ENCODE measurements around the gene AVPR1B.

Gene AVPR1B

DNA sequence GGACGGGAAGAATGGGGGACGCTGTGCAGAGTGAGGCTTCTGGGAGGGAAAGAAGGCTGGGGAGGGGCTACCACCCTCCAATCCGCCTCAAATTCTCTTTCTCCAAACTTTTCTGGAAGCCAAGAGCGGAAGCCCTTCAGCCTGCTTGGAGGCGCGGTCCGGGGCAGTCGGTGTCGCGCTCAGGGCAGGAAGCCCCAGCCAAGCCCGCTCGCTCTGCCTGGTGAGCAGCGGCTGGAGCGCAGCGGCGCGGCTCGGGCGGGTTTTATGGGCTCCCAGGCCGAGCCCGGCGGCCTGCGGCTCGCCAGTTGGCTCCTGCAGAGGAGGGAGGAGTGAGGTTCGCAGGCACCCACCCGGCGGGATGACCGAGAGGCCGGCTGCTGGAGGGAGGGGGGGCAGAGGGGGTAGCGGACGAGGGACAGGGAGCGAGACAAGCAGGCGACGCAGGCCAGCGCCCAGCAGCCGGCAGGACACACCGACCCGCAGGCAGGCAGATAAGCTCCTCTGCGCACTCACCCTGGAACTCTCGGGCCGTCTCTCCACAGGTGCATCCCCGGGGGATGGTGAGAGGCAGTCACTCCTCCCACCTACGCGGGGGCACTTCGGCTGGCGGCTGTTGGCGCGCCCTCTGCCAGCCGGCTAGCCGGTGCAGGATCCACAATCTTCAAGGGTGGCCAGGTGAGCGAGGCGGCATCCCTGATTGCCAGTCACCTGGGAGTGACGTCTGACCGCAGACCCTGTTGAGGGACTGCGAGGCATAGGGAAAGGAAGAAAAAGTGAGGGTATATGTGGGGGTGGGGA is at the start of gene AVPR1B:
AVPR1B (minus strand) TSS at position 238 of the 798 bp plus-strand sequence. CDS start 498 bp downstream, outside the sequence.
- no peak for DNase-seq

DNA sequence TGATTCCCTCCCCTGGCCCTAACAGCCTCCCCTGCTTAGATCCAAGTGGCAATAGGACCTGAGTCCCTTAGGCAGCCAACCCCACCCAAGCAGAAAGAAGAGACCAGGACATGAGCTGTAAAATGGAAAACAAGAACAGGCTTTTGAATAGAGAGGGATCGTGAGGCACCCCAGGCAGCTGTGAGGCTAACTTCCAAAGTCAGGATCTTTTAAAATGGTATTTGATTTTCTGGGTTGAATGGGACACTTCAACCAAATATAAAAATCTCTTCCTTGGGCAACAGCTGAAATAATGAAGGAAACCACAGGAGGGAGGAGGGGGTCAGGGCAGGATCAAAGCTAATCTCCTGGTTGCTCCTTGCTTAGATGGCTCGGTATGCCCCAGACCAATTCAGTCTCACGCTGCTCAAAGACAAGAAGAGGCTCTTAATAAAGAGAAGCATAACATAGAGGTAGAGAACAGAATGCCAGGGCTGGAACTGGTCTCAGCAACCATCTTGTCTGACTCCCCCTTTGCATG is 28.6 kb upstream of the AVPR1B start:
- DNase-seq, result no peak

DNA sequence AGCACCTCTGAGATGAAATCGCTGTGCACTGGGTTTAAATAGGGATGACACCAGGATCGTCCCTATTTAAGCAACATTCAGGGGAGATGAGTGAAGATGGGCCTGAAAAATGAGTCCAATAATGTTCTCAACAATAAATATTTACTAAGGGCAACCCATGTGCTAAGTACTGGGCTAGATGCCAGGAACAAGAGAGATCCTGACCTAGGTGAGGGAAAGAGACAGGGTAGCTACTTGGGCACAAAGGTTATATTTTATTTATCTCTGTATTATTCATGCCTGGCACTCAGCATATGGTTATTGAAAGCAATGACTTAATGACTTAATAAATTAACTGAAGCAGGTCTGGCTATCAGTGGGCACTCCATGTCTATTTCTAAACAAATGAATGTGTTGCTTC is 27.4 kb upstream of the AVPR1B start:
- DNase-seq, result no peak

DNA sequence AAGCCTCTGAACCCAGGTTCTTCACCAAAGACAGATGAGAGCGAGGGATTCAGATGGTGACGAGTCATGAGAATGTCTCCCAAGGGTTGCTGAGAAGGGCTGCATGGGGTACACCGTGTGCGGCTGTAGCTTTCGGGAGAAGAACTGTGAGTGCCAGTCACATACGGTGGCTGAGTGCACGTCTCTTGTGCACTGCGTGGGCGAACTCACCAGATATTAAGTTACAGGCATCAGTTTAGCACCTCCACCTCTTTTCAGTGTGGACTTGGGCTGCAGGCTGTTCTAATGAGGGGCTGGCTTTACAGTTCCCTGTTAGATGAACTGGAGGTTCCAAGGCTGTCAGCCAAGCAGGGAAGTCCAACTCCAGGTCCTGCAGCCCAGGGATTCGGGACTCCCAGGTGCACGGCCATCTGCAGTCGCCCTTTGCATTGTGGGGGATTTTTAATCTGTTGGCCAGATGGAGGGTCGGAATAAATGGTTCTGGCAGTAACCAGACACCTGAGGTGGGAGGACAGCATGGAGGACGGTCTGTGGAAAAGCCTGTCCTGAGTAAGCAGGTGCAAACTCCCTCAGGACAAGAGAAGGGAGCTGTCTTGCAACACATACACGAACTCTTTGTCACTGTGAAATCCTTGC is 26.5 kb upstream of the AVPR1B start:
- no peak for DNase-seq

GRCh38 chr1:206142770-206143169 is 25.6 kb upstream of the AVPR1B start:
- no peak for DNase-seq

- DNase-seq, result no peak
Observed at GRCh38 chr1:206142011-206142410, 24.8 kb upstream of the AVPR1B start.

- DNase-seq, result no peak
Observed at GRCh38 chr1:206136241-206136640, 19.1 kb upstream of the AVPR1B start.

DNA sequence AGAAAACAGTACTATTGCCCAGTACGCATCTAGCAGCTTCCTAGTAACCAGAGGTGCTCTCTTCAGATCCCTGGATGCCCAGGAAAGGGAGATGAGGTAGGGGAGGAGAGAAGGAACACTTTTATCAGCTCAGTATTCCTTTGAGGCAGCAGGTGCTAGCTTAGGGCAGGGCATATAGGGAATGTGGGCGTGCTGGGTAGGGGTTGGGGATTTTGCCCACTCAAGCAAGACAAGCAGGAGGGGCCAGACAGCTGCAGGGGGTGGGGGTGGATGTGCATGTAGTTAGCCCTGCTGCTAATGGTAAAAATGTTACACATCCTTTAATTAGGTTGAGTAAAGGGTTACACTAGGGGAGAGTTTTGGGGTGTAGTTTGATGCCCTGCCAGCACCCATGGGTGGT is 18.1 kb upstream of the AVPR1B start:
- no peak for DNase-seq

DNA sequence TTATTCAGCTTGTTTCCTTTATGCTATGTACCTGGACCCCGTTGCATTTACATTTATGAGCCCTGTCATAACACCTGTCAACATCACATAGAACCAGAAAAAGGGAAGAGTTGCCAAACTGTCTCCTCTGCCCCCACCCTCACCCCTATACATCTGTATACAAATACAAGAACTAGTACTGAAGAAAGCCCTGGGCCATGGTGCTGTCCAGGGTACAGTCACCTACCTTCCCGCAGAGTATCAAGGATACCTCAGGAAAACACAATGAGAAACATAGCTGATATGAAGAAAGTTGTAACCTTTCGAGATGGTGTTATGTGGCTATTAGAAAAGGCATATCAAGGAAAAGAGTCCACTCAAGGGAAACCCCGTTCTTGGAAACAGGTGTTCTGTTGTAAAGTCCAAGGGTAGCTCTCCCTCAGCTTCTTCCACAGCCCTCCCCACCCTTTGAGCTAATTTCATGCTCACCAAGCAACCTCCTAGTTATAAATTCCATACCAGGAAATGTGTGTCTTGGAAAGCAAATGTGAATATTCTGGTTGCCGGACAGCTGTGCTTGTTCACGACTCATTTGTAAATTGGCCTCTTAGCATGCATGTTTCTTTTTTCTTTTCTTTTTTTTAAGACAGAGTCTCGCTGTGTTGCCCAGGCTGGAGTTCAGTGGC is 16.7 kb upstream of the AVPR1B start:
- DNase-seq, result no peak

DNA sequence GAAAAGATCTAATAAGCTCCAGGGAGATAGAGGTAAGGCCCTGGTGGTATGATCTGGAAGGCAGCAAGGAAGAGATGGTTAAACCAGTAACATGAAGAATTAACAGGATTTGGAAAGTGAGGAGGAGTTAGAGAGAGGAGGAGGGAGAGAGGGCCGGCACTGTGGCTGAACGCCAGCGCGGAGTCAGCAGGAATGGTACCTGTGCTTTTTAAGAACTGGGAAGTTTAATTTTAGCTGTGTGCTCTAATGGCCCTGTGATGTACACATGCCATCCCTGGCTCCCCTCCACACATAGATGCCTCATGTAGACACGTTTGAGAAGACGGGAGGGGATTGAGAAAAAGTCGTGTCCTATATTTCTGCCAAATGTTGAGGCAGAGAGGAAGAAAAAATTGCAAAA is 13.8 kb upstream of the AVPR1B start:
- no peak for DNase-seq

- DNase-seq, result no peak
Observed at GRCh38 chr1:206128196-206128595, 11.0 kb upstream of the AVPR1B start.

DNA sequence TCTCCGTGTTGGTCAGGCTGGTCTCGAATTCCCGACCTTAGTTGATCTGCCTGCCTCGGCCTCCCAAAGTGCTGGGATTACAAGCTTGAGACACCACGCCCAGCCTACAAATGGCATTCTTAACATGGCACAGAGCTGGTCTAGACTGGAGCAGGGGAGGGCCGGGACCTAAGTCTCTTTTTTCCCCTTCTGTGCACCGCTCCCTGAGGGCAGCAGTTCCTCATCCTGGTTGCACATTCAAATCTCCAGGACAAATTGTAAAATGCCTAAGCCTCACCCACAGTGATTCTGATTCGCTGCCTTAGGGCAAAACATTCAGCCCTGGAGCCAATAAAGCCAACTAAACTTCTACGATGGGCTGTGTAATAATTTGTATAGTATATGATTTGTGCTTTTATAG is 10.1 kb upstream of the AVPR1B start:
- no peak for DNase-seq

DNA sequence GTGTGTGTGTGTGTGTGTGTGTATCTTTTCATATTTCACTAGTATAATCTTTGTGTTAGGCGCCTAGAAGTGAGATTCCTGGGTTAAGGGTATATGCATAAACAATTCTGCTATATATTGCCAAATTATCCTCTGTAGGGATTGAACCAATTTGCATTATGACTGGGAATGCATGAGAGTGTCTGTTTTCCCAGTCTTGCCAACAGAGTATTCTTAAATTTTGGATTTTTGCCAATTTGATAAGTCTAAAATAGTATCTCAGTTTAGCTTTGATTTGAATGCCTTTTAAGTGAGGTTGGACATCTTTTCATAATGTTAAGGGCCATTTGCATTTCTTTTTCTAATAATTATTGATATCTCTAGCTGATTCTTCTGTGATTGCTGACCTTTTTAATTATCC is 8.2 kb upstream of the AVPR1B start:
- no peak for DNase-seq

- no peak for DNase-seq
Observed at GRCh38 chr1:206122686-206123085, 5.5 kb upstream of the AVPR1B start.

GRCh38 chr1:206121269-206121668 is 4.1 kb upstream of the AVPR1B start:
- DNase-seq, result no peak

DNA sequence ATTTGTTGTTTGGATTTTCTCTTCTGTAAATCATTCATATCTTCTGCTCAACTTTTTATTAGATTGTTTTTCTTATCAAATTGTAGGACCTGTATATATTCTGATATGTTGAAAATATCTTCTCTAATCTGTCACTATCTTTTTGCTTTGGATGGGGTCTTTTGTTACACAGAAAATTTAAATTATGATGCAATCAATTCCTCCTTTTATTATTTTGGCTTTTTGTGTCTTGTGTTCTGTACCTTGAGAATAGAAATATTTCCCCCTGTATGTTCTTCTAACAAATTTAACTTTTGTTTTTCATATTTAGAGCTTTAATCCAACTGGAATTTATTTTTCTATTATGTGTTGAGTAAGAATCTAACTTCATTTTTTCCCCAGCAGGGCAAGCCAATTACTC is 3.2 kb upstream of the AVPR1B start:
- no peak for DNase-seq

DNA sequence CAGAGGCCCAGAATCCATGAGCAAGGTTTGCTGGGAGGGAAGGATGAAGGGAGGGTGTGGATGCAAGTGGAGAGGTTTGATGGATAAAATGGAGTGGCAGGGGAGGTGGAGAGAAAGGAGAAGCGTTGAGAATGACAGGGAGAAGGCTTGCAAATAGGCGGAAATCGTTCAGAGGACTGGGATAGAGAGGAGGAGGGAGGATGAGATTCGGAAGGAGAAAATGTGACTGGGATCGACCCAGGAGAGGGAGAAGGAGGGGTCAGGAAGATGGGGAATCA is 376 bp downstream of the AVPR1B start:
- no peak for DNase-seq

DNA sequence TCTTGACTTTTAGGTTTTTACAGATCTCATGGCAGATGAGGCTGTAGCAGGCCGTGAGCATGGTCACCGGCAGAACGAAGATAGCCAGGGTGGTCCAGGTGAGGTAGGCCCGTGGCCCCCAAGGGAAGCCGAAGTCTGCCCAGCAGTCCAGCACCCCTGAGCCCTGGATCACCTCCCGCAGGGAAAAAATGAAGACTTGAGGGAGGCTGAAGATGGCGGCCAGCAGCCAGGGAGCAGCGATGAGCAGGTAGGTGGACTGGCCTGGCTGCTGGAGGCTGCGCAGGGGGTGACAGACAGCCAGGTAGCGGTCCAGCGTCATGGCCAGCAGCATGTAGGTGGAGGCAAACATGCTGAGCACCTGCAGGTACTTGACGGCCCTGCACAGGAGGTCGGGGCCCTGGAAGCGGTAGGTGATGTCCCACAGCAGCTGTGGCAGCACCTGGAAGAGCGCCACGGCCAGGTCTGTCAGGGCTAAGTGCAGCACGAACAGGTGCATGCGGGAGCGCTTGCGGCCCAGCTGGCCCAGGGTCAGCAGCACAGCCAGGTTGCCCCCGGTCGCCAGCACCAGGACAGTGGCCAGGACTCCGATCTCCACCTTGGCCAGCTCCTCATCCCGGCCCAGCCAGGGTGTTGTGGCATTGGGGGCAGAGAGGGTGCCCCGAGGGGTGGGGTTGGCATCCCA is 856 bp downstream of the AVPR1B start:
- no peak for DNase-seq

DNA sequence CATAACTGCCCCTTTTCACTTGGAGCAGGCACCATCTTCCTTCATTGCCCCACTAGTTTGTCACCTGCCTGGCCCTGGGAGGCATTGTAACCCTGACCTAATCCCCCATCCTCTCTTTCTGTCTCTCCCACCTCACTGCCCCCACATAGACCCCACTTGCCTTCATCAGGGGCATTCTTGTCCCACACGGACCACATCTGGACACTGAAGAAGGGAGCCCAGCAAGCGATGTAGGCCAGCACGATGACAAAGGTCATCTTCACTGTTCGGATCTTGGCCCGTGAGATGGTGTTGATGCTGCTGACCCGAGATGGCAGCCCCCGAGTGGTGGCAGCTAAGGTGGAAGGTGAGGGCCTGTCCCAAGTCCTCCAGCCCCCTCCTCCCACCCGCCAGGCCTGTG is 1.4 kb downstream of the AVPR1B start:
- no peak for DNase-seq

- no peak for DNase-seq
Observed at GRCh38 chr1:206114692-206115640, 2.2 kb downstream of the AVPR1B start.

- no peak for DNase-seq
Observed at GRCh38 chr1:206112600-206113301, 4.4 kb downstream of the AVPR1B start.
